Gastrocnemius medialis (tissue), 4 donors: ENCODE results near the gene TBL1X. TPM values are rescaled to one million over a fixed set of nuclear protein-coding genes. Genes with fewer than 3 reads are reported as not detected.
A peak's percentile ranks its signal among the peaks of the same experiment; 100 is the strongest.

ENCODE experiments used
- ATAC-seq, 2 donors: fragments of 150-250 bp; one replicate each; pipeline ENCODE4 v1.9.1; 2016
- DNase-seq, 2 donors: peaks; one replicate each; pipeline ENCODE4 v3.0.0-alpha.2; 2019
- H3K27ac ChIP-seq, 4 donors: fragments of 200-600 bp; sonication (generic); 1 replicate in 1 of 4; 2 replicates in 3 of 4; pipeline ENCODE4 v1.5.1; 2016 to 2018; ENCODE audit warnings: mild to moderate bottlenecking in 2 of 4, moderate library complexity in 1 of 4
- H3K27me3 ChIP-seq, 3 donors: fragments of 200-600 bp; sonication (generic) in 2 of 3; 1 replicate in 1 of 3; 2 replicates in 2 of 3; pipeline versions ENCODE4 v1.5.1 to v1.6.0; 2016 to 2019; ENCODE audit warnings: mild to moderate bottlenecking in 1 of 3, moderate library complexity in 1 of 3
- H3K36me3 ChIP-seq, 2 donors: fragments of 200-600 bp; sonication (generic) in 1 of 2; one replicate each; pipeline ENCODE4 v1.5.1; 2017 to 2018
- H3K4me1 ChIP-seq, 2 donors: fragments of 200-600 bp; sonication (generic) in 1 of 2; one replicate each; pipeline ENCODE4 v1.5.1; 2016 to 2017; ENCODE audit warnings: mild to moderate bottlenecking in 2 of 2
- H3K4me3 ChIP-seq, 4 donors: fragments of 200-600 bp; sonication (generic) in 3 of 4; 1 replicate in 1 of 4; 2 replicates in 3 of 4; pipeline ENCODE4 v1.5.1; 2016 to 2019; ENCODE audit warnings: mild to moderate bottlenecking in 2 of 4
- H3K9me3 ChIP-seq, 3 donors: fragments of 200-600 bp; sonication (generic) in 2 of 3; 1 replicate in 1 of 3; 2 replicates in 2 of 3; pipeline ENCODE4 v1.5.1; 2016 to 2019
- POLR2A ChIP-seq, 2 donors: fragments of 450-650 bp; IDR thresholded peaks; one replicate each; pipeline ENCODE4 v1.6.1; 2017; ENCODE audit warnings: antibody characterized with exemption in 2 of 2, mild to moderate bottlenecking in 2 of 2, moderate library complexity in 2 of 2
- in situ Hi-C, 4 donors: fragments of 200-750 bp; cut with MboI; loops; one replicate each; pipeline versions ENCODE4 v1.15.0 to v1.8.0; 2017; ENCODE audit warnings: low sequenced_read_pairs in 4 of 4
- intact Hi-C: fragments of 100-400 bp; cut with DNase I; formaldehyde crosslinking; loops from one replicate; pipeline ENCODE4 v1.15.1; 2023; ENCODE audit warnings: low total_unique reads
- total RNA-seq, 4 donors: library from RNA; depleted of rRNA; stranded (reverse); fragments of >200 nt; gene quantifications; one replicate each; pipeline versions ENCODE4 v1.1.0 to v1.2.3, GENCODE V29; 2016
- TF ChIP-seq, protein P1 (sequence below), 5 experiments: fragments of 450-650 bp in 3 of 5; fragments of 200-600 bp in 2 of 5; sonication (generic) in 2 of 5; IDR thresholded peaks in 4 of 5; conservative IDR thresholded peaks in 1 of 5; 1 replicate in 4 of 5; 2 replicates in 1 of 5; pipeline ENCODE4 v1.5.1; 2016 to 2019; ENCODE audit warnings: antibody characterized with exemption in 5 of 5, mild to moderate bottlenecking in 3 of 5, moderate library complexity in 3 of 5

The TBL1X gene
- total RNA-seq, 4 donors from 2014 or later, result 6.7 to 16.8 (median 8.0) TPM

DNA sequence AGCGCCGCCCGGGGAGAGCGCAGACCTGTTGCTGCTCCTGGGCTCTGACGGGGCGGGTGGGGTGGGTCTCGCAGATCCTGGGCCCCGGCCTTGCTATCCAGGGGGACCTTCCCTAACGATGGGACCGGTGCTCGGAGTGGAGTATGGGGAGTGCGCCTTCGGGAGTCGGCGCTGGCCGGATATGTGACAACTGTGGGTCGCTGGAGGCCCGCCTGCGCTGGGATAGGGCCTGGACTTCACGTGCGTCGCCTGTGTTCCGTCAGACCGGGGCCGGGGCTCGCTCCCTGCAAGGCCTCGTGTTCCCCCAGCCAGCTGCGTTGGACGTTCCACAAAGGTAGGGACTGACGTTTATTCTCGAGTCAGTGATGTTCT lies 1.3 kb downstream of the TBL1X start:
- intact Hi-C loops (loop anchor here (10.0 kb wide), 2 partner anchors 209 to 1121 kb away; no protein-coding TSS in a partner anchor), in situ Hi-C loops (no loop called here)
- ATAC-seq, result peak in 1 of 2 donors; percentile 7
- TF ChIP-seq POLR2A (IDR thresholded peaks at IDR 0.05), result peak; percentile 41 to 62
- TF ChIP-seq, protein P1, sequence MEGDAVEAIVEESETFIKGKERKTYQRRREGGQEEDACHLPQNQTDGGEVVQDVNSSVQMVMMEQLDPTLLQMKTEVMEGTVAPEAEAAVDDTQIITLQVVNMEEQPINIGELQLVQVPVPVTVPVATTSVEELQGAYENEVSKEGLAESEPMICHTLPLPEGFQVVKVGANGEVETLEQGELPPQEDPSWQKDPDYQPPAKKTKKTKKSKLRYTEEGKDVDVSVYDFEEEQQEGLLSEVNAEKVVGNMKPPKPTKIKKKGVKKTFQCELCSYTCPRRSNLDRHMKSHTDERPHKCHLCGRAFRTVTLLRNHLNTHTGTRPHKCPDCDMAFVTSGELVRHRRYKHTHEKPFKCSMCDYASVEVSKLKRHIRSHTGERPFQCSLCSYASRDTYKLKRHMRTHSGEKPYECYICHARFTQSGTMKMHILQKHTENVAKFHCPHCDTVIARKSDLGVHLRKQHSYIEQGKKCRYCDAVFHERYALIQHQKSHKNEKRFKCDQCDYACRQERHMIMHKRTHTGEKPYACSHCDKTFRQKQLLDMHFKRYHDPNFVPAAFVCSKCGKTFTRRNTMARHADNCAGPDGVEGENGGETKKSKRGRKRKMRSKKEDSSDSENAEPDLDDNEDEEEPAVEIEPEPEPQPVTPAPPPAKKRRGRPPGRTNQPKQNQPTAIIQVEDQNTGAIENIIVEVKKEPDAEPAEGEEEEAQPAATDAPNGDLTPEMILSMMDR (IDR thresholded peaks at IDR 0.05 in 4 of 5, conservative IDR thresholded peaks at IDR 0.05 in 1 of 5), result no peak
- Histone ChIP-seq H3K27ac (peak overlapping the region; percentile 82 to 85 (median 84)), H3K4me3 (peak overlapping the region; percentile 64 to 76 (median 72)), H3K9me3 (no peaks in the 10 kb centered on the region), H3K4me1 (peaks cover 3 to 10% of the 10 kb centered on the region in 2 donors), H3K27me3 (peaks cover 0 to 4% (median 0%) of the 10 kb centered on the region in 3 donors), H3K36me3 (no peaks in the 10 kb centered on the region)
- peak; percentile 48 to 55 for DNase-seq

DNA sequence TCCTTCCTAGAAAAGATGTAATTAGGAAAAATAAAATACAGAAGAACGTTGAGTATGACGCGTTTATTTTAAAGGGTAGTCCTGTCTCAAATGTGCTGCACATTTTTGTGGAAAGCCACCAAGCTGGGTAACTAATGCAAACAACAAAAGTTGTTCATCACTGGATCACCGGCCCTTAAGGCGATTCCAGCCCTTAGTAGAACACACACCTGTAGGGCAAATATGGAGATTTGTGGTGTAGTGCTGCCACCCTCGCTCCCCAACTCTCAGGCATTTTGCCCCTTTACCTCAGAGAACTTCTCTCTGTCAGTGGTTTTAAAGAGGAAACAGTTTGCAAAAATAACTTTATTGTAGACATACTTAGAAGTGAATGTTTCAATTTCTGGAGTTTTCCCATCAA lies 1.9 kb downstream of the TBL1X start:
- intact Hi-C loops, result loop anchor here (10.0 kb wide), 2 partner anchors 208 to 1122 kb away; no protein-coding TSS in a partner anchor

GRCh38 chrX:9467146-9467545 lies 2.3 kb downstream of the TBL1X start:
- H3K27me3 ChIP-seq, result peaks cover 0 to 4% (median 0%) of the 10 kb centered on the region in 3 donors
- no peak overlapping the region for H3K4me3 ChIP-seq
- H3K27ac ChIP-seq, result no peak overlapping the region
- peaks cover 3 to 10% of the 10 kb centered on the region in 2 donors for H3K4me1 ChIP-seq
- H3K9me3 ChIP-seq, result no peaks in the 10 kb centered on the region
- H3K36me3 ChIP-seq, result no peaks in the 10 kb centered on the region
- no peak for TF ChIP-seq POLR2A (IDR thresholded peaks at IDR 0.05)
- TF ChIP-seq, protein P1 (IDR thresholded peaks at IDR 0.05 in 4 of 5, conservative IDR thresholded peaks at IDR 0.05 in 1 of 5), result no peak
- intact Hi-C loops, result loop anchor here (10.0 kb wide), 2 partner anchors 208 to 1122 kb away; no protein-coding TSS in a partner anchor
- no peak for DNase-seq
- in situ Hi-C loops, result no loop called here
- ATAC-seq, result no peak

More for the DNA sequence above, 1.9 kb downstream of the TBL1X start:
- TF ChIP-seq POLR2A (IDR thresholded peaks at IDR 0.05), result no peak
- TF ChIP-seq, protein P1 (IDR thresholded peaks at IDR 0.05 in 4 of 5, conservative IDR thresholded peaks at IDR 0.05 in 1 of 5), result no peak
- peaks cover 0 to 4% (median 0%) of the 10 kb centered on the region in 3 donors for H3K27me3 ChIP-seq
- H3K4me3 ChIP-seq, result peak overlapping the region in 2 of 4 donors; percentile 72 to 76
- H3K36me3 ChIP-seq, result no peaks in the 10 kb centered on the region
- in situ Hi-C loops, result no loop called here
- peak overlapping the region in 1 of 4 donors; percentile 83 for H3K27ac ChIP-seq
- H3K4me1 ChIP-seq, result peaks cover 3 to 10% of the 10 kb centered on the region in 2 donors
- no peaks in the 10 kb centered on the region for H3K9me3 ChIP-seq
- ATAC-seq (no peak), DNase-seq (no peak)

GRCh38 chrX:9467751-9468150 lies 2.9 kb downstream of the TBL1X start:
- Histone ChIP-seq H3K4me1 (peaks cover 3 to 10% of the 10 kb centered on the region in 2 donors), H3K27ac (no peak overlapping the region), H3K27me3 (peaks cover 0 to 4% (median 0%) of the 10 kb centered on the region in 3 donors), H3K4me3 (no peak overlapping the region), H3K36me3 (no peaks in the 10 kb centered on the region), H3K9me3 (no peaks in the 10 kb centered on the region)
- no peak for DNase-seq
- TF ChIP-seq, protein P1 (IDR thresholded peaks at IDR 0.05 in 4 of 5, conservative IDR thresholded peaks at IDR 0.05 in 1 of 5), result no peak
- no peak for TF ChIP-seq POLR2A (IDR thresholded peaks at IDR 0.05)
- no peak for ATAC-seq
- intact Hi-C loops, result loop anchor here (10.0 kb wide), 2 partner anchors 207 to 1123 kb away; no protein-coding TSS in a partner anchor
- in situ Hi-C loops, result no loop called here
